ENCODE data around the gene E2F6.
"Not testable (repeated sequence)": the region's sequence is repeated elsewhere in the genome, so short reads cannot be mapped to it uniquely, and the experiment has no call there.

Gene E2F6

DNA sequence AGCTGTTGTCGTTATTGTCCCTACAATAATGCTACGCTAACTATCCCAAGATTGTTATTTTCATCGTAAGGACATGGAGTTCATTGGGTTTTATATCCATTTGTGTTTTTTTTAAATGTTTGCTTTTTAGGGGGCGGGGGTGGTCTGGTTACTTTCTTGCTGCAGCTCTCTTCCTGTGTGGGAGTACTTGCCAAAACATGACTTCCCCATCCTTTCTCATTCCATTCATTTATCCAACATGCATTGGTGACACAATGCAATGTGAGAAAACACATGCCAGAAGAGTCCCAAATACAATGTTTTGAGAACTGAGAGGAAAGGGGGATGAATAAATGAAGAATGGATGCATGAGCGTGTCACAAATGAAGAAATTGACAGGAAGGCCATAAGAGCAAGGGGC is 55.9 kb downstream of the E2F6 start:
- DNase-seq: no peak

DNA sequence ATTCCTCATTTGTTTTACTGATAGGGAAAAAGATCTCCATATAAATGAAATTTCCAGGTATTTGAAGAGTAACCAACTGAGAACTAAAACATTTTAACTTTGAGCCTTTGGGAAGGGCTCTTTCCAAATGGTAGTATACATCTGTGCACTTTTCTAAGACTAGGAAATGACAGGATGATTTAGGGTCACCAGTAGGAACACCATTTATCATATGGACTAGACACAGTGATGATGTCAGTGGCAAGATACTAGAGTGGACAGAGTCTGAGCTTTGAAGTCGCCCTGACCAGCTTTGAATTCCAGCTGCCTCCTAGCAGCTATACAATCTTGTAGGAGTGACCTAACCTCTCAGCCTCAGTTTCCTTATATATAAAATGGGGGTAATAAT is 56.4 kb downstream of the E2F6 start:
- DNase-seq: no peak

DNA sequence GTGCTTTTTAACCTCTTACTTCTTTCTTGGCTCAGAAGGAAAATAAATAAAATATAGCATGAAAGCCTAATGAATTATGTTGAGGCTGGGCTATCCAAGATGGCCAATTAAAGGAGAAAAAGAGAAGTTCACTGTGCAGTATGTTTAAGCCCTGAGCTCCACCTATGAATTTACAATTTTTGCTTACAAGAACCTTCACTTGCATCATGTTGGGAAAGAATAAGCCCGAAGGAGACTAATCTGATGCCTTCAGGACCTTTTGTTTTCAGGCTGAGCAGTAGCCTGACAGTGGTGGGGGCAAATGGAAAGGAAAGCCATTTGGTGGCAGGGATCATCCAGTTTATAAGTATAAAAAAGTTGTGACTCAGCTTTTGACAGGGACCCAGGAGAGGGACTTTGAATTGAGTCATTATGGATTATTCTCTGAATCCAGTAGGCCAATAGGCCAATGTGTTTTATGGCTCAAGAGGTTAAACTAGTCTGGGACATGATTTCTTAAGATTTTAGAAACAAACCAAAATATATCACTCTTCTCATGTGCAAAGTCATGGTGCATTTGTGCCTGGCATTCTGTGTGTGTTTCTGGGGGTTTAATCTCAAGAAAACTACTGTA is 56.9 kb downstream of the E2F6 start:
- DNase-seq: no peak

DNA sequence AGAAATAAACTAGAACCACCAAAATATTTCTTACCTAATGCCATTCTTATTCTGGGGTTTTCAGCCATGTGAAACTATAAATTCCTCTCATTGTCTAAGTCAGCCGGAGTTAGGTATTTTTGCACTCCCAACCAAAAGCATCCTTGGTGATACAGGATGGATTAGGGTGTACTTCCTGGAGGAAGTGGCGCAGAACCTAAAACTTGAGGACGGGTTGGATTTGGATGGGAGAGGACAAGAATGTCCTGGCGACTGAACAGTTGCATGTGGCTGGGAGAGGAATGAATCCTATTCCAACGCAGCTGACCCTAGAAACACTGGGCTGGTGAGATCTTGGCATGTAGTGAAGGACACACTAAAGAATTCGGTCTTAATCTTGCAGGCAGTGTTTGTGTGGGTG is 58.5 kb downstream of the E2F6 start:
- DNase-seq: no peak

DNA sequence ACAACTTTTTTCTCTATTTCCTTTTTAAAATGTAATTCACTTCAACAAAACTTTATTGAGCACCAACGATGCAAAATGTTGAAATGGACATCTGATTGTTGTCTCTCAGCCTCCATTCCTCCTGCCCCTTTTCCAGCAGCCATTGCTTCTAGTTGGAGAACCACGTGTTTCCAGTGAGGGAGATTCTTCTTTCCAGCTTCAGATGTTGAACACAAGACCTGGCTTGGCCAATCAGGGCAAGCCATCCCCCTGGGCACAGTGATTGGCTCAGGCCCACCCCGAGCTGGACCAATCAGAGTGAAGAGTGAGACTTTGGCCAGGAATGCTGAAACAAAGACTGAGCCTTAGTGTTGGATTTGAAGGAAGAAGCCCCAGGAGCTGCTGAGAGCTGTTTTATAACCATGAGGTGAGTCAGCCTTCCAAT is 59.0 kb downstream of the E2F6 start:
- no peak for DNase-seq

DNA sequence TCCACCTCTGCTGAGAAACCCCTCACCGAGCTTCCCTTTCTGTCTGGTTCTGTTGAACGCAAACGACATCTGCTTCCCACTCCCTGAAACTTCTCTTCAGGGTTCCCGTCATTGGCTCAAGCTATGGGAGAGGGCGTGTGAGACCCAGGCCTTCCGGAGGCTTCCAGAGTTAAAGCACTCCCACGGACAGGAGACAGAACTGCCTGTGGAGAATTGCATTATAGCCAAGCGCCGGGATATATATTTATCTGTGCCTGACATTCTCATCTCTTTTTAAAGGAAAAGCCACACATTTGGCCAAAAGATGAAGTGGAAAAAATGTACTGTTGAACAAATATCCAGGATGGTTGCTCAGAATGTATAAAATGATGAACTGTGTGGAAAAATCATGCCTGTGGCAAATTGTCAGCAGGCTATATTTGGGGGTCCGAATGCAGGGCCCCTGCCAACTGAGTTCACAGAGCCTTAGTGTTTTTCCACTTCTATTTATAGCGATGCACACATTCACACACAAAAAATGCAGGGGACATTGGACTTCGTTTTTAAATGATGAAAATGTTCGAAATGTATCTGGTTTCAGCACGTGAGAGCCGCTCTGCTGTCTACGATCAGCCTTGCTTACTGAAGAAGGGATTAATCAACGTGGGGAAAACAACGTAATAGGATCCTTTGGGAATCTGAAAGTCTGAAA is 59.5 kb downstream of the E2F6 start:
- no peak for DNase-seq

DNA sequence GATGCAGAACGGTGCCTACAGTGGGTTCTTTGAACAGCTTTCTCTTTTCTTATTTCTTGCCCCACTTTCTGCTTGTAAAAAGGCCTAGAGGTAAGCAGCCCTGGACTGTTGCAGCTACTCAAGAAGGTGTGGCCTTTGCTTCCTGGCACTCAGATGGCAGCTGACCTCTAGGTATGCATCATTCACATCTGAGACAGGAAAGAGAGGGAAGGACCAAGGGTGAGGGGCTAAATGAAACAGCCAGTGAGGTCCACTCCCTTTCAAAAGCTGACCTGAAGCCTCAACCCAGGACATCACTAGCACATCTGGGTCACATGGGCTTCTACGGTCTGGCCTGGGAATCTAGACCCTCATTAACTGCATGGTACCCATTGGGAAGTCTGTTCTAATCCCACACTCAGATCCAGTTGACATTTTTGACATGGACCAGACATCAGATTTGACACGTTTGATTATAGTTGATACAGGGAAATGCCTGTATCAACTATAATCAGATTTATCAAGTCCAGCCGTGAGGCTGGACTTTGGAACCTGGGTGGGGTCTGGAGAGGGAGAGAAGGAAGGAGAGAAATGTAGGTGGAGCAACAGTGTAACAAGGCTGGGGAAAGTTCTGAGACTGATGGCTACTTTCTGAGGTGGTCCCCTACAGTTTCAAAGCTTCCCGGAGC is 60.2 kb downstream of the E2F6 start:
- DNase-seq: no peak

DNA sequence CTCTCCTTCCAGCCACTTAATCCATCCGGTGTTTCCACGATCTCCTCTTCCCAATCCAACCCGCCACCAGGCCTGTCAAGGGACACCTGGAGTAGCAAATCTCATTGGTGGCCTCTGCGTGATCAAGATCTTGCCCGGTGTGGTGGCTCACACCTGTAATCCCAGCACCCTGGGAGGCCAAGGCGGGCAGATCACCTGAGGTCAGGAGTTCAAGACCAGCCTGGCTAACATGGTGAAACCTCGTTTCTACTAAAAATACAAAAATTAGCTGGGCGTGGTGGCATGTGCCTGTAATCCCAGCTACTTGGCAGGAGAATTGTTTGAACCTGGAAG is 60.9 kb downstream of the E2F6 start:
- not testable (repeated sequence) for DNase-seq

DNA sequence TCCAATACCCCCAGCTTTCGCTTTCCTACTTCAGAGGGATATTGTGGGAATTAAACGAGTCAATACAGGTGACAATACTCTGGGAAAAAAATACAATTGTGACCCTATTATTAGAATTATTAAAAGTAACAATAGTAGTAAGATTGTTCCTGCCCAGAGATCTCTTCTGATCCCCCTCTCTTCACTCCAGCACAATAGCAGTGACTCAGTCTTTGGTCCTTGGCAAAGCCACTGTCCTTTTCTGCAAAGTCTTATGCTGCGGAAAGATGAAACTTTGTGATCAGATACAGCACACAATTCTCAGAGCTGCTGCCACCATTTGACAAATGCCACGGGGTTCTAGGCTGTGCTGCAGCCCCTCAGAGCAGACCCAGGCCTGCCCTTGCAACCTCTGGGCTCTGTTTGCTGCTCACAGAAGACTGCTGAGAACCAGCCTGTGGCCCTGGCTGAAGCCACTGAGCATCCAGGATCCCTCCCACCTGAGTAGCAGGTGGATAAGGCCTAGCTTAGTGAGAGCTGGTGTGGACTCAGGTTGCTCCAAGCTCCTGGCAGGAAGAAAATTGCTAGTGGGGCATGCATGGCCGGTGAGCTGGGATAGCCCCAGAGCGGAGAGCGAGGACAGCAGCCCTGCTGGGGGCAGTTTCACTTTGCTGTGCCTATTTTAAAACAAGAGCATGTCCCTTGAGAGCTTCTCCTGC is 61.4 kb downstream of the E2F6 start:
- DNase-seq: no peak

DNA sequence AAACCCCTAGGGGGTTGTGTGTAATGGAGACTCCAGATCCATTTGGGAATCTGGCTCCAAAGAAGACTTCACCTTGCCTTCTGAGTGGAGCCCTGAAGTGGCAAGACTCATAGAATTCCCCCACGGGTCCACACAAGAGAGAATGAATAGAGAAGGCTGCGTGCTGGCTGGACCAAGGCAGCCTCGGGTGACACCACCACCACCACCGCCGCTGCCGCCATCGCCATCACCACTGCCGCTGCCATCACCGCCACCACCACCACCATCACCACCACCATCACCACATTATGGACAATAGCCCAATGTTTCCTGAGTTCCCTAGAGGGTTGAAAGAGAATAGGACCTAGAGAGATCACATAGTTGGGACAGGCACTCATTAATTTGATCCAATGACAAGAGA is 63.5 kb downstream of the E2F6 start:
- DNase-seq: no peak

DNA sequence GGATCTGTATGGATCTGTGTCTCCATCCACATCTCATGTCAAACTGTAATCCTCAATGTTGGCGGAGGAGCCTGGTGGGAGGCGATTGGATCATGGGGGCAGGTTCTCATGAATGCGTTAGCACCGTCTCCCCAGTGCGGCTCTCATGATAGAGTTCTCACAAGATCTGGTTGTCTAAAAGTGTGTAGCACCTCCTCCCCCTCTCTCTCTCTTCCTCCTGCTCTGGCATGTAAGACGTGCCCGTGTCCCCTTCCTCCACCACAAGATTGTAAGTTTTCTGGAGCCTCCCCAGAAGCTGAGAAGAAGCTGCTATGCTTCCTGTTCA is 66.6 kb downstream of the E2F6 start:
- no peak for DNase-seq

DNA sequence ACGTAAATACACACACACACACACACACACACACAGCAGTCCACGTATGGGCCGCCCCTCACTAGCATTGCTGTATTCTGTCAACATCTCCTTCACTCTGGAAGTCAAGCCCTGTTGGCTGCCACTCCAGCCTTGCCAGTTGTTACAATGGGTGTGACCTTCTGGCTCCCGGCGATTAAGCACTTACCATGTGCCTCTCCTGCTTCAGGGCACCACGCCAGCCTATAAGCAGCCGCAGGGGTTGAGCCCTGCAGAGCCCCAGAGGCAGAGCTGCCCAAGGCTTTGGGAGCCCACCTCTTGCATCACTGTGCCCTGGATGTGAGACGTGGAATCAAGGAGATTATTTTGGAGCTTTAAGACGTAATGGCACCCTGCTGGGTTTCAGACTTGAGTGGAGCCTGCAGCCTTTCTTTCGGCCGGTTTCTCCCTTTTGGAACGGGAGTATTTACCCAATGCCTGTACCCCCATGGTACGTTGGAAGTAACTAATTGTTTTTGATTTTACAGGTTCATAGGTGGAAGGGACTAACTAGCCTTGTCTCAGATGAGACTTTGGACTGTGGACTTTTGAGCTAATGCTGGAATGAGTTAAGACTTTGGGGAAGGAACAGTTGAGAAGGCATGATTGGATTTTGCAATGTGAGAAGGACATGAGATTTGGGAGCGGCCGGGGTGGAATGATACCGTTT is 67.1 kb downstream of the E2F6 start:
- DNase-seq: no peak

DNA sequence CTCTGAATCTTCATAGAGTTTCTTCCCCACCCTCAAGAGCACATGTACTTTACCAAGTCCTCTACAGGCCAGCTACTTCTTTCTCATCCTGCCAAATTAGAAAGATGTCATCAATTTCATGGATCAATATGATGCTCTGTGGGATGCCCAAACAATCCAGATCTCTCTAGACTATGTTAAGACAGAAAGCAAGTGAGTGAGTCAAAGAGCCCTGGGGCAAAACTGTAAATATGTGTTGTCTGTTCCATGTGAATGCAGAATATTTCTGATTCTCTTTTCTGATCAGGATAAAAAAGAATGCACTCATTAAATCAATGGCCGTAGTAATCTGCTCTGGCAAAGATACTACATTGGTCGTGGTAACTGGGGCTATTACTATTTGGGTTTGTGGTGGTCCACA is 68.4 kb downstream of the E2F6 start:
- DNase-seq: no peak

DNA sequence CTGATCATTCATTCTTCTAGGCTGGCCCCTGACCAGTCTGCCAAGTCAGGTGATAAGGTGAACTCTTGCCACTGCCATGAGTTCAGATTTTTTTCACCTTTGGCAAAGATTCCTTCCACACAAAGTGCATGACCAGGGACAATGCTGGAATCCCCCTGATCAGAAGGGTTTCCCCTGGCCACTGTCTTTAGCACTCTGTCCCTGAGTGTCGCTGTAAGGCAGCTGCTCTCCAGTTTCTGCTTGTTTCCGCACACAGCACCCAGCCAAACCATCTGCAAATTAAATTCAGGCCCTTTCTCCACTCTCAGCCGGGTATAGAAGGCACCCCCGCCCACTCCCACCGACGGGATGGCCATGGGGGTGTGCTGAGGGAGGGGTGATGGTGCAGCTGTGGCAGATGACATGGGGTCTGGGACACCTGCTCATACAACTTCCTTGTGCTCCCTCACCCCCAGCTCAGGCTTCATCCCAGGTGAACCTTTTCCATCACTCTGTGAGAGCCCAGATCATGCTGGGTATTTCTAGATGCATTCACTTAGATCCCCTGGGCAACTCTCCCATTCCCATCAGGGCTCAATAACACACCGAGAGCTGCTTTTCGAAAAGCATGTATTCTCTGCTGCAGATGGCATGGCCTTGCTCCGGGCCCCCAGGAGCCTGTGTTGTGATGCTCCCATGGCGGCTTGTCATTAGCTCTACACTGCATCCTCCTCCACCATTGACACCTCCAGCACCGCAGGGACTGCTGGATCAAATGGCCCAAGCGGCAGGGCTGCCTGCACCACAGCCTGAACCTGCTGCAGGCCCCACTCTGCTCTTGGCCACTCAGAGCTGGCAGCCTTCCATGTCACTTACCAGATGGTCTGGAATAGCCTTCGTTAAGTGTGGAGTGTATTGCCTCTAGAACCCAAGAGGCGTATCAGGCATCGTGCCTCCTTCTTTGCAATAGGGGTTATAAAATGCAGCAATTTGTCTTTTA is 69.2 kb downstream of the E2F6 start:
- DNase-seq: no peak

DNA sequence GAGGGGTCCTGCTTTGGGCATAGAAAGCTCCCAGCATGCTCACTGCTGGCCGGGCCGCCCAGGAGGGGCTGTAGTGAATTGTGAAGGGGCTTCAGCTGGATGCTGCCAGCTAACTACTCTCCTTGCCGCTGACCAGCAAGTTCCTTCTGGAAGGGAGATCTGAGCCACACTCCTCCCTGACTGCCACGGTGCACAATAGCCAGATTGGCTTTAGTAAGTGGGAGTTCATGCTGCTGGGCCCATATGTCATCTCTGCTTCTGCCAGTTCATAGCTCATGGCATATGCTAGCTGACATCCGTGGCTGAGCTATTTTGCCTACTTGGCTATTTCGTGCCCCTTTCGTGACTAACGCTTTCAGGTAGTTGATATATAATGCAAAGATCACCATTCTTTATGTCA is 69.9 kb downstream of the E2F6 start:
- DNase-seq: no peak

DNA sequence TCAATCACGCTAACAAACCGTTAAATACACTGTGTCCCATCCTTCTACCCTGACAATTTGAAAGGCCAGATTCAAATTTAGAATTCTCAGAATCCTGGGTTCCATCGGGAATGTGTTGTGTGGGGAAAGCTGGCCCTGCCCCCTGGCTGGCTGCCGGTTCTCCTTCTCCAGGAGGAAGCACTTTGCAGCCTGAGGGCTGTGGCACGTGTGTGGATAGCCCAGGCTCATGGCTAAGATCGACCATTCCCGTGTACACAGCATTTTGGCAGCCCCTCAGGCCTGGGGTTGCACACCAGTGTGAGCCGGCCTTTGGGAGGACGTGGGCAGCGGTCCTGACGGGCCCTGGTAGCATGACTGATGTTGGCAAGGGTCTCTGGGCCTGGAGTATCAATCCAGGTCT is 70.6 kb downstream of the E2F6 start:
- no peak for DNase-seq
